ENCODE data around the gene MBD3.

The MBD3 gene

GRCh38 chr19:1592024-1592754 is 476 bp downstream of the MBD3 start:
- DNase-seq = peak; percentile 86

- no peak for DNase-seq
These were observed 1.1 kb downstream of the MBD3 start for GRCh38 chr19:1591421-1592023.

GRCh38 chr19:1590641-1591397 is 1.8 kb downstream of the MBD3 start:
- DNase-seq = peak; percentile 9

GRCh38 chr19:1587872-1588271 is 4.8 kb downstream of the MBD3 start:
- no peak for DNase-seq

- DNase-seq = no peak
These were observed 7.5 kb downstream of the MBD3 start for GRCh38 chr19:1585243-1585580.

GRCh38 chr19:1584500-1585242 is 8.0 kb downstream of the MBD3 start:
- DNase-seq = no peak

- no peak for DNase-seq
These were observed 10.5 kb downstream of the MBD3 start for GRCh38 chr19:1582201-1582600.

GRCh38 chr19:1580957-1581356 is 11.7 kb downstream of the MBD3 start:
- DNase-seq = no peak

GRCh38 chr19:1580382-1580781 is 12.3 kb downstream of the MBD3 start:
- DNase-seq = no peak

- no peak for DNase-seq
These were observed 13.4 kb downstream of the MBD3 start for GRCh38 chr19:1579222-1579621.

- DNase-seq = no peak
These were observed 14.6 kb downstream of the MBD3 start for GRCh38 chr19:1577929-1578618.

- DNase-seq = no peak
These were observed 15.4 kb downstream of the MBD3 start for GRCh38 chr19:1577090-1577928.

GRCh38 chr19:1576242-1577089 is 16.2 kb downstream of the MBD3 start:
- no peak for DNase-seq

GRCh38 chr19:1575323-1576241 is 17.1 kb downstream of the MBD3 start:
- DNase-seq = no peak

- DNase-seq = no peak
These were observed 18.1 kb downstream of the MBD3 start for GRCh38 chr19:1574354-1575136.

GRCh38 chr19:1572795-1573194 is 19.9 kb downstream of the MBD3 start:
- no peak for DNase-seq

GRCh38 chr19:1571358-1571757 is 21.3 kb downstream of the MBD3 start:
- no peak for DNase-seq

GRCh38 chr19:1570836-1571235 is 21.8 kb downstream of the MBD3 start:
- no peak for DNase-seq

GRCh38 chr19:1569997-1570396 is 22.7 kb downstream of the MBD3 start:
- no peak for DNase-seq
